SK-N-DZ (cell line): Measurements from ENCODE around the gene SH3BP5L.
"Not testable (repeated sequence)": the region's sequence is repeated elsewhere in the genome, so short reads cannot be mapped to it uniquely, and the experiment has no call there.

Source experiments
- DNase-seq: peaks from one replicate; pipeline ENCODE4 v3.0.0-alpha.2; 2015; ENCODE audit warnings: low spot score

SH3BP5L gene

DNA sequence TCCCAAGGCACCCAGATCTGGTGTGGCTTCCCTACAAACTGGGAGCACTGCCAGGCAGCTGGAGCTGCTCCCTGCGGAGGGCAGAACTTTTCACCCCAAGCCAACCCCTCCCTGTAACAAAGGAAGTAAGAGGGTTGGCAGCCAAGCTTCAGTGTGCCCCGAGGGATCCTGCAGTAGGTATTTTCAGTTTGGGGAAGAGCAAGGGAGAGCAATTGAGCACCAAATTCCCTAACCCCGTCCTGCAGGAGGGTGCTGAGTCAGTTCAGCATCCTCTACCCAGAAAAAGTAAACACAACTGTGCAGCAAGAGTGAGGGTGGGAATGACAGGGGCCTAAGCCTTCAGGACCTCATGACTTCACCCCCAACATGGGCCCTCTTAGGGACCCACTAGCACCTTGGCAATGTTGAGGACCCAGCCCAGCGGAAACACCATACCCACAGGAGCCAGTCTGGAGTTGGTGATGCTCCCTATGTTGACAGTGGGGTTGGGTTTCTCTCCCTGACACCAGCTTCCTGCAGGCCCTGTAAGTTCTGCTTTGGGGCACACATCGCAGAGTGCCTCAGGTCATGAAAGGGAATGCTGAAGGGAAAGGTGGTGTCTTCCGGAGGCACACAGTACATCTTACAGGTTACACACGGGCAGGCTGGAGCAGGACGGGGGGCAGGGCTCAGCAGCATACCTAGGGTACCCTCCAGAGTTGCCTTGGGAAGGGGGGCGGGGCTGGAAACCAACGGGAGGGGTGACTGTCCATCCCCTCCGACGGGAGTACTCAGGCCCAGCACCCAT is 14.8 kb downstream of the SH3BP5L start:
- no peak for DNase-seq

DNA sequence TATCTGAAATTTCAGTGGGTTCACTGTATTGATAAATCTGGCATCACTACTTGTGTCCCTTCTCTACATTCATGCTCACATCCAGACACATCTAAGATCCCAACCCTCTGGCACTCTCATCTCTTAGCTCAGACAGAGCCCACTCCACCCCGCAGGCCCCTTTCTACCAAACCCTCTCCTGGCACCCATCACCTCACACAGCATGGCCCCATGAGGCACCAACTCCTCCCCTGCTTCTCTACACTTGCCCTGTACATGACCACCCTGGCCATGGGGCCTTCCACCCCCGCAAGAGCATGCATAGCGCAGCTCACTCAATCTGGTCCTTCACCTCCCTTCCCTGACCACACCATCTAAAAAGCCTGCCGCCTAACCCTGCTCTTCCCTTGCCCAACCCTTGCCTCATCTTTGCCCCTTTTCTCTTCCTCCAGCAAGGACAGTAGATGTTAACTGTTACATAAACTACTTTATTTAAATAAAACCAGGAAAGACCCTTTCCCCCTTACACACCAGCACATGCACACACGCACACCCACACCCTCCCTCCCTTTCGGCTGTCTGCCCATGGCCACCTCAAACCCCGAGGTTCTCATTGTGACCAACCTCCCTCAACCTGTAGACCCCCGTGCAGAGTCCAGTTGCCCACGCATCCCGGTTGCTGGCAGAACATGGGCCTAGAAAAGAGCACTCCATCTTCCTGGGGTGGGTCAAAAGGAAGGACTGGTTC is 15.6 kb downstream of the SH3BP5L start:
- DNase-seq = no peak

DNA sequence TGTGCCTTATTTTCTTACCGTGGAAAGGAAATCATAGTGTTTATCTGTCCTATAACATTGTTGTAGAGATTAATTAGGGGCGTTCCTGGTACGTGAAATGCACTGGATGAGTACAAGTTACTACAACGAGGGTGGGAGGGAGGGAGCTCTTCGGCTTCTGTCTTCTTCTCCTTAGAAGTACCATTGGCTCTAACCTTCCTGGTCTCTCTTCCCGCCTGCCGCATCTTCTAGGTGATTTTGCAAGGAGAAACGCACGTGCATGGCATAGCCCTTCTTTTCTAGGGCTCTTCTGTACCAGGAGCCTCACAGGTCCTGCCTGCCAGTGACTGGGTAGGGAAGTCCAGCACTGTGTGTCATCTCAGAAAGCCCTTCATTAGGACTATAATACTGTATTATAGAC is 16.8 kb downstream of the SH3BP5L start:
- no peak for DNase-seq

DNA sequence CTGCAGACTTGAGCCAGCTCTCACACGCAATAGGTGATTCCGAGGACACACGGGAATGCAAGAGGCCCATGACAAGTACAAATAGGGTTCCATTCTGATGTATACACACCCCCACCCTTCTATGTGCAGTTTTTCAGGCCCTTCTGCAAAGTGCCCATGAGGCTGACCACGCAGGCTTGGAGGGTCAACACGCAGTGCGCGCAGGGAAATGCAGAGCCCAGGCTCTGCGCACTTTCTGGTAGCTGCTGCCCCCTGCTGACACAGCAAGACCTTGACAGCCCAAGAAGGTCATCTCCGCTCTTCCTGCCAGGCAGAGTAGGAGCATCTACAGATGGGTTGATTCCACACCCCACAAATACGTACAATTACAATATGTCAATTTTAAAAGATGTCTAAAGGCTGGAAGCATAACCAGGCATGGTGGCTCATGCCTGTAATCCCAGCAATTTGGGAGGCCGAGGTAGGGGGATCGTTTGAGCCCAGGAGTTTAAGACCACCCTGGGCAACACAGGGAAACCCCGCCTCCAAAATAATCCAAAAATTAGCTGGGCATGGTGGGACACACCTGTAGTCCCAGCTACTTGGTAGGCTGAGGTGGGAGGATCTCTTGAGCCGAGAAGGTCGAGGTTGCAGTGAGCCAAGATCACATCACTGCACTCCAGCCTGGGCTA is 18.5 kb downstream of the SH3BP5L start:
- DNase-seq = peak; percentile 54

DNA sequence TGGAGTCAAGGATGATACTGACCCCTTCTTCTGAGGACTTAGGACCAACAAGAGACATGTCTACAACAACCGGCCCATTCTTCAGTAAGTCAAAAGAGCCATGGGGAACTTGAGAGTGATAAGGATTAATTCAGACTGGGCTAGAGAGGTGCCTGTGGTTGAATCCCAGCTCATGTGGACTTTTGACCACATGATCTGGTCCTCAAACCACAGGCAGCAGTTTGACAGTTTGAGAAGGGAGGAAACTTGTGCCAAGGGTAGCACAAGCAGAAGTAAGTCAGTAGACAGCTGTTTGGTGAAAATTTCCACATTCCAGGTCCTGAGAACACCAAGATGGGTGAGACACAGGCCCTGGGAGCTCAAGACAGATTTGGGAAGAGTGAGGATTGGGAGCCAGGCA is 19.8 kb downstream of the SH3BP5L start:
- no peak for DNase-seq

DNA sequence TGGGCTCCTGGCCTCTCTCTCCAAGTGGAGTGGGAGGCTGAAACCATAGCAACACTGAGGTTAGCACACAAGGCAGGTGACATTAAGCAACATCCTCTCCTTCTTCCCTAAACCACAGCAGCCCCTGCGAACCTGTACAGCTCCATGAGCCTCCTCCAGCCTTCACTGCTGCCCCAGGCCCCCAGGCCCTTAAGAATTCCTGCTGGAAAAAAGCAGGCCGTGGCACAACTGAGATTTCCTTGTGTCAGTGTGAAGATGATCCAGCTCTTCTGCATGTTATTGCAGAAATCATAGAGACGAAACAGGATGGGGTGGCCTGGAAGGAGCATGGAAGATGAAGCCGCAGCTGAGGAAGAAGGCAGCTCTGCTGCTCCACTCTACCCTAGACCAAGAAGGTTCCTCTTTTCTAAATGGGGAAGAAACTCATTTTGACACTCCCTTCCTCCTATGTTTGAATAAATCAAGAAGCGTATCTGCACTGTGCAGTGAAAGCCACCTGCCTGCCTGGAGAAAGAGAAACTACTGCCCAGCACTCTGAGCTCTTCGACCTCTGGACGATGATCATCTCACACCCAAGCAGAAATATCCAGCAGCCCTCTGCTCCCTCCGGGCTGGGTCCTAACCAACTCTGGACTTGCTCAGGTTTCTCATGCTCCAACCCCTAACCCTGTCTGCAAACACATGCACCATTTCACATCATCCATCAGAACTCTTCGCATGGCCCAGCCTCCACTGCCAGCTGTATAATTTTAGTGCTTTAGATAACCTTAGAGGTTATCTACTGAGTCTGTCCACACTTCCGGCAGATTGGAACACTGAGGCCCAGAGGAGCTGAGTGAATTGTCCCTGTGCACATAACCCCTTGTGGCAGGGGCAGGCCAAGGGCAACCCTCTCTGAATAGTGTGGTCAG is 20.7 kb downstream of the SH3BP5L start:
- no peak for DNase-seq

DNA sequence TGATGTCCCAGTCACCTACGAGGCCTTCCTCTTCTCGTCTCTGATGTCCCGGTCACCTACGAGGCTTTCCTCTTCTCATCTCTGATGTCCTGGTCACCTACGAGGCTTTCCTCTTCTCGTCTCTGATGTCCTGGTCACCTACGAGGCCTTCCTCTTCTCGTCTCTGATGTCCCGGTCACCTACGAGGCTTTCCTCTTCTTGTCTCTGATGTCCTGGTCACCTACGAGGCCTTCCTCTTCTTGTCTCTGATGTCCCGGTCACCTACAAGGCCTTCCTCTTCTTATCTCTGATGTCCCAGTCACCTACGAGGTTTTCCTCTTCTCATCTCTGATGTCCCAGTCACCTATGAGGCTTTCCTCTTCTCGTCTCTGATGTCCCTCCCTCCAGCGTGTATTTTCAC is 22.2 kb downstream of the SH3BP5L start:
- not testable (repeated sequence) for DNase-seq

DNA sequence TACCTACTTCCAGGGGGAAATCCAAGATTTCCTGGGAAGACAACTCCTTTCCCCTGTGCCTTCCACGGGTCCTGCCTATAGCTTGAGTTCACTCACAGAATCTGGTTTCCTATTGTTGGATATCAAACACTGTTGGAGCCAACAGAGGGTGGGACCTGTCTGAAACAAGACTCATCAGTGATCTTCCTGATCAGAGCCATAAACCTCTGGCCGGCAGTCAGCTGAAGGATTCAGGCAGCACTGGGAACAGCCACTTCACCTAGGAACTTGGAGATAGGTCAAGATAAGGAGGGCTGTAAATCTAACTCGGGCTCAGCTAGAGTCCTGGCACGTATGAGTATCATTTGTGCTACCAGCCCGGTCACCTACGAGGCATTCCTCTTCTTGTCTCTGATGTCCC is 23.3 kb downstream of the SH3BP5L start:
- DNase-seq = no peak

DNA sequence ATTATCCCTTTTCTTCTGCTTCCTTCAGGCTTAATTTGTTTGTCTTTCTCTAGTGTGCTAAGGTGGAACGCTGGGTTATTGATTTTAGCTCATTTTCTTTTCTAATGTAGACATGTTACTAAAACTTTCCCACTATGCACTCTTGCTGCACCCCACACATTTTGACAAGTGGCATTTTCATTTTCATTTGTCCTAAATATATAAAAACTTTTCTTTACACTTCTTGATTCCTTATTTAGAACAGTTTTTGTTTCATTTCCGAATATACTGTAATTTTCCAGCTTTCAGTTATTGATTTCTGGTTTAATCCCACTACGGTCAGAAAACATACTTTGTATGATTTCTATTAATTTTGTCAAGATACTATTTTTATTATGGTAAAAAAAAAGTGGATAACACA is 25.3 kb downstream of the SH3BP5L start:
- no peak for DNase-seq

DNA sequence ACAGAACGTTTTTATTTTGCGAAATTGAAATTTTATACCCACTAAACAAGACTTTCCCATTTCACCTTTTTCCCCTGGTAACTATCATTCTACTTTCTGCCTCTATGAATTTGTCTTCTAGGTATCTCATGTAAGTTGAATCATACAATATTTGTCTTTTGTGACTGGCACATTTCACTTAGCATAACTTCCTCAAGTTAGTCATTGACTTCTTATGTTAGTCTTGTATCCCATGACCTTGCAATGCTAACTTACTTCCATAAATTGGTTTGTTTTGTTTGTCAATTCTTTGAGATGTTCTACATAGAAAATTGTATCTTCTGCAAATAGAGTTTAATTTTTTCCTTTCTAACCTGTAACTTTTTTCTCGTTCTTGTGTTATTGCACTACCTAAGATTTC is 26.9 kb downstream of the SH3BP5L start:
- no peak for DNase-seq

DNA sequence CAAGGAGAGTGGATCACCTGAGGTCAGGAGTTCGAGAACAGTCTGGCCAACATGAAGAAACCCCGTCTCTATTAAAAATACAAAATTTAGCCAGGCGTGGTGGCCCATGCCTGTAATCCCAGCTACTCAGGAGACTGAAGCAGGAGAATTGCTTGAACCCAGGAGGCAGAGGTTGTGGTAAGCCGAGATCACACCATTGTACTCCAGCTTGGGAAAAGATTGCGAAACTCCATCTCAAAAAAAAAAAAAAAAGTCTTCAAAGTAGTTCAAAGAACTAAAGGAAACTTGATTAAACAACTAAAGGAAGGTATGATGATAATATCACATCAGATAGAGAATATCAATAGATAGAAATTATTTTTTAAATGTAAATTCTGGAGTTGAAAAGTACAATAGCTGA is 31.1 kb downstream of the SH3BP5L start:
- DNase-seq = not testable (repeated sequence)

DNA sequence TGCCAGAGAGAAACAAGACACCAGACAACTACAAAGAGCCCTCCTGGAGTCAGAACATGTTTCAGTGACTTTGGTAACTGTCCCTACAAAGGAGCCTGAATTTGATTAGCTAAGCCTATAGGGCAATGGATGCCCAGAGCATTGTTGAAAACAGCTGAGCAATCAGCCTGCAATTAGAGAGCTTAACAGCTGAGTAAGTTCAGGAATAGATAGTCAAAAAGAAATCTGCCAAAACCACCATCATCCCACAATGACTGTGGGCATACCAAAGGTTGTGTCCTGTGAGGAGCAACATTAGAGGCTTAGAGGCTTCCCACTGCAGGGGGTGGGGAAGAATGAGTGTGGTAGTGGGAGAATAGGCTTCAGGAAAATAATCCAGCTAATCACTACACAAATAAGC is 32.1 kb downstream of the SH3BP5L start:
- DNase-seq = no peak

DNA sequence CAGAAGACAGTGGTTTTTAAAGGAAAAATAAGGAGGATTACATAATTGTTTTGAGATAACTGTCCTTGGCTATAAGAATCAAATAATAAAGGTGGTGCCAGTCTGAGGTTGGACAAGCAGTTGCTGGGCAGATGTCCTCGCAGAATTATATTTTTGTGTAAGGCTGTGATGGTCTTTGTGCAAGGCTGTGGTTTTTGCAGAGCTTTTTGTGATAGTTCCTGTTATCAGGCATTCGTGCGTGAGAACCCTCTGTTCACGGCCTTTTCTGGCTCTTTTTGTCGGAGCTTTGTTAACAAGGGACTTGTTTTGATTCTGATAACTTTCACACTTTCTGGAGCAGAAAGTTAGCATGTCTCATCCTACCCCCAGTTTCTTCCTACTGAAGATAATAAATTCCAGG is 33.4 kb downstream of the SH3BP5L start:
- no peak for DNase-seq

DNA sequence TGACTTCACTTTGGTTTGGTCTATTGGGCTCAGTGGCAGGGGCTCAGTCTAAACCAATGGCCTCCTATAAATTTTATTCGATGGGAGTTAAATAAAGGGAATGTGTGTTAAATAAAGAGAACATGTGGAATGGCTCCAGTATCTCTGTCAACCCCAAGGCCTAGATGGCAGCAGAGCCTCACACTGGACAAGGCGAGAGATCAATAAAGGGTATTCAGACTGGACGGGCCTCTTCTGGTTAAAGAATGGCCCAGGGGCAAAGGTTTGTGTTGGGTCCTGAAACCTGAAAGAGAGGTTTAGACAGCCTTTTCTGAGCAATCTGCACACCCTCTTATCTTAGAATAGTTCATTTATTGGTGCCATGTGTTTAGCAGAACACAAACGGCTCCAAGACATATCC is 34.7 kb downstream of the SH3BP5L start:
- DNase-seq = no peak

DNA sequence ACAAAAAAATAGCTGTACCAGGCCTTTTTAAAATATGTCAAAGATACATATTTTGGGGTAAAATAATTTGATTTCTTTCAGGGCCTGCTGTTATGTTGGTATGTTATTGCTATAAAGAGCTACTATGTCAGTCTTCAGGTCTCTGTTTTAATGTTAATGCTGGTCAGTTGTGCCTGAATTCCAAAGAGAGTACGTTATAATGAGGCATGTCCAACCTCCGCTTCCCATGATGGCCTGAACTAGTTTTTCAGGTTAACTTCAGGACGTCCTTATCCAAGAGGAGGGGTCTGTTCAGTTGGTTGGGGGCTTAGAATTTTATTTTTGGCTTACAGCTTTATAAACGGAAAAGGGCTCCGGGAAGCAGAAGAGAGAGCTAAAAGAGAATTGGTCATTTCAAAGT is 35.3 kb downstream of the SH3BP5L start:
- no peak for DNase-seq

DNA sequence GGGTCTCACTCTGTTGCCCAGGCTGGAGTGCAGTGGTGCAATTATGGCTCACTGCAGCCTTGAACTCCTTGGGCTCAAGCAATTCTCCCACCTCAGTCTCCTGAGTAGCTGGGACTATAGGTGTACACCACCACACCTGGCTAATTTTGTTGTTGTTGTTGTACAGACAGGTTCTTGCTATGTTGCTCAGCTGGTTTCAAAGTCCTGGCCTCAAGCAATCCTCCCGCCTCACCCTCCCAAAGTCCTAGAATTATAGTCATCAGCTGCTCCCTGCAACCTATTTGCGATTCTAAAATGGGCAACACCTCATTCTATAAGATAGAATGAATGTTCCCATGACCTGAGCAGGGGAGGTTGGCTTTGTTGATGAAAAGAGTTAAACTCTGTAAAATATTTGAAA is 36.4 kb downstream of the SH3BP5L start:
- not testable (repeated sequence) for DNase-seq

DNA sequence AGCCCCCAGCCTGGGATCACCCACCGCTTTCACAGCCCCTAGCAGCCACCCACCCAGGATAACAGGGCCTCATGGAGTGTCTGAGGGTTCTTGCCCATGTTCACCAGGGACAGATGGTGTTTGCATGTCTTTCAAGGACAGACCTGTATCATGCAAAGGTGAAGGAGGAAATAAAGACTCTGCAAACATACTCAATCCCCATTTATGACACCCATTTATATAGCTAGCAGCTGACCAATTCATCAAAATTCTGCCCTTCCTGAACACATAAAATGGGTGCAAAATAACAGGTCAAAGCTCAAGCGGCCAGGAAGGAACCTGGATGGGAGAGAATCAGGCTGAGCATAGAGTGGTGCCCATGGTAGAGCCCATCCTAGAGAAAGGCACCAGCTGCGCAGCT is 37.4 kb downstream of the SH3BP5L start:
- no peak for DNase-seq

DNA sequence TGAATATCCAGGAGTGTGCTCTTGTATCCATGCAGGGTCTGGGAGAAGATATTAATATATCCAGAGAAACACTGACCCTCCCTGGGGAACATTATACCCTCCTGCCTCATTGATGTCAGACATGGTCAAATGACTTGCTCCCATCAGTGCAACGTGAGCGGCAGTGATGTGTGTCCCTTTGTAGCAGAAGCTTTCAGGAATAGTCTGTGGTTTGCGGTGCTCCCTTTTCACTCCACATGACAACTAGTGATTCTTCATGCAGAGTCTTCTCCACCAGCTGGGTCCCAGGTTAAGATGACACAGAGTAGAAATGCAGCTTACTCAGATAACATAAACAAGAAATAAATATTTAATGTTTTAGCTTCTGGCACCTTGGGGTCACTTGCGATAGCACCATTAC is 38.3 kb downstream of the SH3BP5L start:
- DNase-seq = no peak

DNA sequence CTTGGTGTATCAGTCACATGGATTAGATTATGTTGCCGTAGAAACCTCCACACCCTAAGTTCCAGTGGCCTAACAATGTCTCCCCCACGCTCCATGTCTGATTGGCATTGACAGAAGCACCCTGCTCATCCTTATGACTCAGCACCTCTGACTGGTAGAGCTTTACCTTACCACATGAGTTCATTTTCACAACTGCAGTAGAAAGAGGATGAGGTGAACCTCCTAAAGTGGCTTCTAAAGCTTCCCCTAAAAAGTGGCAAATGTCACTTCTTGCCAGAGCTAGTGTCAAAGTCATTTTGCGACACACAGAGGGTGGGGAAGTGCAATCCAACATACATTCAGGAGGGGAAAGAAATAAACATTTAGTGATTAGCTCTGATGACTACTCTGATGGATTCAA is 39.6 kb downstream of the SH3BP5L start:
- DNase-seq = no peak

DNA sequence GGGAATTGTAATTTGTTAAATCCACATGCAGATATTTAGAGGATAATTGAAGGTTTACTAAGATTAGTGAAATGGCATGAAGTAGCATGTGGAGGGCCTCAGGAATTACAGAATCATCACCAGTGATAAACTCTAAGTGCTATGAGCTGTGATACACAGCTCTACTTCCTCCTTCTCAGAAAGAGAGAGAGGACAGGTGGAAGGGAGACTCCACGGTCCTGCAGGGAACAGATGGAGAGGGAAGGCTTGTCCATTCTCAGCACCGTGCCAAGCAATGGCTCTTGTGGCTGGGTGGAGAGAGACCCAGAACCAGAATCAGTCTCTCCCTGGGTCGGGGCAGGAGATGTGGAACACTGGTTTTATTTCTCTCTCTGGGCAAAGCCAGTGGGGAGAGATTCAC is 42.3 kb downstream of the SH3BP5L start:
- no peak for DNase-seq

DNA sequence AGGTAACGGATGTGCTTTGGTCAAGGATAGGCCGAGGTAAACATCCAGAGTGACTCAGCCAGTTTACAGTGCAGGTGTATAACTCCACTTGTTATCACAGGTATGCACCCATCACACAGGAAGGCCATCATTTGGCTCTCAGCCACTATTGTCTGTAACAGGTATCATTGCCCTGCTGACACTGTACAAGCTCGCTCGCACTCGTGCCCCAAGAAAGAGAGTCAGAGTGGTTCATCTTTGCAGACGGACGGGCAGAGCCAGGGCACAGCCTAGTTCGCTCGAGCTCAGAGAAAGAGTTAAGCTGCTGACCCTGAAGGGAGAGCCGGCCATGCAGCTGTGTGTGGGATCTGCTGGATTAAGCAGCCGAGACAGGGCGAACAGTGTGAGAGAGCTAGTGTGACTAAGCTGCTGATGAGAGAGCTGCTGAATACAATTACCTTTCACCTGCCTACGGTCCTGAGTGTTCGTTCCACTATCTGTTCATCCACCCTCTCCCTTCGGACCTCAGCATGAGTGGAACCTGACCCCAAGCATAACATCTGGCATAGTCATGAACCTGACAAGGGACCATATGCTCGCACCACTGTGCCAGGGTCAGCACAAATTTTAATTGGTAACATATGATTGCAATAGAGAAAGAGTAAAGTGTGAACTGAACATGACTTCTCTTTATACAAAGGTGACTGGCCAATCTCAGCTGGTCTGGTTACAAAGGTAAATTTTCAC is 43.1 kb downstream of the SH3BP5L start:
- no peak for DNase-seq
